Liver (tissue), 9 donors: Measurements from ENCODE around the gene LRRC45. TPM values are rescaled to one million over a fixed set of nuclear protein-coding genes. Genes with fewer than 3 reads are reported as not detected.

ENCODE experiments used
- DNase-seq: peaks from one replicate; pipeline ENCODE4 v3.0.0-alpha.2; 2017; ENCODE audit warnings: low spot score
- H3K27ac ChIP-seq, 2 donors: one replicate each; pipeline ENCODE4 v1.7.0; 2013; ENCODE audit warnings: inconsistent platforms in 2 of 2, low read length in 2 of 2, control low read depth in 1 of 2, low read depth in 1 of 2, mild to moderate bottlenecking in 1 of 2
- H3K27me3 ChIP-seq, 4 donors: one replicate each; pipeline versions ENCODE4 v1.6.1 to v1.7.0; 2013; ENCODE audit warnings: low read length in 3 of 4, inconsistent platforms in 1 of 4, mild to moderate bottlenecking in 1 of 4, moderate library complexity in 1 of 4; ENCODE audit not compliant: control insufficient read depth in 4 of 4, insufficient read depth in 4 of 4
- H3K36me3 ChIP-seq, 4 donors: one replicate each; pipeline versions ENCODE4 v1.6.1 to v1.7.0; 2013; ENCODE audit warnings: low read length in 3 of 4, mild to moderate bottlenecking in 3 of 4, low read depth in 1 of 4, moderate library complexity in 1 of 4; ENCODE audit not compliant: control insufficient read depth in 4 of 4, insufficient read depth in 3 of 4
- H3K4me1 ChIP-seq, 4 donors: one replicate each; pipeline versions ENCODE4 v1.6.1 to v1.7.0; 2013; ENCODE audit warnings: low read length in 3 of 4, mild to moderate bottlenecking in 3 of 4, moderate library complexity in 1 of 4; ENCODE audit not compliant: control insufficient read depth in 4 of 4, insufficient read depth in 4 of 4
- H3K4me3 ChIP-seq, 3 donors: one replicate each; pipeline versions ENCODE4 v1.6.1 to v1.7.0; 2013; ENCODE audit warnings: low read length in 3 of 3, control low read depth in 1 of 3, low read depth in 1 of 3, mild to moderate bottlenecking in 1 of 3
- H3K9ac ChIP-seq, 2 donors: one replicate each; pipeline ENCODE4 v1.7.0; 2013; ENCODE audit warnings: low read length in 2 of 2, mild to moderate bottlenecking in 2 of 2, moderate library complexity in 2 of 2, control low read depth in 1 of 2, low read depth in 1 of 2
- H3K9me3 ChIP-seq, 4 donors: one replicate each; pipeline versions ENCODE4 v1.6.1 to v1.7.0; 2013; ENCODE audit warnings: low read length in 3 of 4; ENCODE audit not compliant: control insufficient read depth in 4 of 4
- ATF3 ChIP-seq: IDR thresholded peaks from 2 replicates; pipeline ENCODE4 v1.6.1; 2016; ENCODE audit warnings: antibody characterized with exemption
- CTCF ChIP-seq: fragments of 150-350 bp; IDR thresholded peaks from 2 replicates; pipeline ENCODE4 v1.5.1; 2017; ENCODE audit warnings: improper control_type of control experiment, low read depth, low read length; ENCODE audit not compliant: missing input control
- EGR1 ChIP-seq, 2 donors: IDR thresholded peaks; 2 replicates each; pipeline ENCODE4 v1.6.1; 2016 to 2018; ENCODE audit warnings: antibody characterized with exemption in 2 of 2, low read depth in 2 of 2
- FOXA1 ChIP-seq: IDR thresholded peaks from 2 replicates; pipeline ENCODE4 v1.6.1; 2016; ENCODE audit warnings: antibody characterized with exemption
- FOXA2 ChIP-seq: IDR thresholded peaks from 2 replicates; pipeline ENCODE4 v1.6.1; 2016; ENCODE audit warnings: antibody characterized with exemption
- GABPA ChIP-seq, 2 donors: IDR thresholded peaks in 1 of 2; conservative IDR thresholded peaks in 1 of 2; 2 replicates each; pipeline ENCODE4 v1.6.1; 2016; ENCODE audit warnings: antibody characterized with exemption in 2 of 2, mild to moderate bottlenecking in 1 of 2, moderate library complexity in 1 of 2
- HNF4A ChIP-seq, 2 donors: conservative IDR thresholded peaks; 2 replicates each; pipeline ENCODE4 v1.6.1; 2016; ENCODE audit warnings: antibody characterized with exemption in 2 of 2, mild to moderate bottlenecking in 2 of 2
- HNF4G ChIP-seq: IDR thresholded peaks from 2 replicates; pipeline ENCODE4 v1.6.1; 2016; ENCODE audit warnings: antibody characterized with exemption
- JUND ChIP-seq, 2 donors: IDR thresholded peaks; 2 replicates each; pipeline ENCODE4 v1.6.1; 2016; ENCODE audit warnings: antibody characterized with exemption in 2 of 2
- MAX ChIP-seq: IDR thresholded peaks from 2 replicates; pipeline ENCODE4 v1.6.1; 2016; ENCODE audit warnings: antibody characterized with exemption
- NR2F2 ChIP-seq: IDR thresholded peaks from 2 replicates; pipeline ENCODE4 v1.6.1; 2016; ENCODE audit warnings: antibody characterized with exemption
- RAD21 ChIP-seq, 2 donors: IDR thresholded peaks; 2 replicates each; pipeline ENCODE4 v1.6.1; 2016; ENCODE audit warnings: antibody characterized with exemption in 2 of 2, mild to moderate bottlenecking in 2 of 2
- REST ChIP-seq: IDR thresholded peaks from 2 replicates; pipeline ENCODE4 v1.6.1; 2016; ENCODE audit warnings: antibody characterized with exemption, mild to moderate bottlenecking
- RXRA ChIP-seq, 2 donors: IDR thresholded peaks; 2 replicates each; pipeline ENCODE4 v1.6.1; 2017 to 2018; ENCODE audit warnings: antibody characterized with exemption in 2 of 2, mild to moderate bottlenecking in 1 of 2
- SP1 ChIP-seq: IDR thresholded peaks from 2 replicates; pipeline ENCODE4 v1.6.1; 2018; ENCODE audit warnings: antibody characterized with exemption, mild to moderate bottlenecking
- TAF1 ChIP-seq: conservative IDR thresholded peaks from 2 replicates; pipeline ENCODE4 v1.6.1; 2016; ENCODE audit warnings: antibody characterized with exemption, mild to moderate bottlenecking
- YY1 ChIP-seq: IDR thresholded peaks from 2 replicates; pipeline ENCODE4 v1.6.1; 2016; ENCODE audit warnings: antibody characterized with exemption, mild to moderate bottlenecking
- ZBTB33 ChIP-seq: IDR thresholded peaks from 2 replicates; pipeline ENCODE4 v1.6.1; 2016; ENCODE audit warnings: antibody characterized with exemption
- WGBS: extraction: QIAGEN DNeasy Blood & Tissue Kit; methylation state at CpG from one replicate; pipeline ENCODE4 v1.1.7; 2013; 5-methylcytosine and 5-hydroxymethylcytosine counted together
- polyA plus RNA-seq, 2 donors: library from polyadenylated mRNA; stranded (reverse) in 1 of 2; unstranded in 1 of 2; fragments of 200-250 nt in 1 of 2; fragments of >200 nt in 1 of 2; fragmentation: Nextera tagmentation in 1 of 2; extraction: Ambion mirVana in 1 of 2; gene quantifications; one replicate each; pipeline versions ENCODE4 v1.2.1 to v1.2.3, GENCODE V29; 2013 to 2015
- total RNA-seq, 2 donors: library from RNA; depleted of rRNA; stranded (reverse); fragments of >200 nt; gene quantifications; one replicate each; pipeline ENCODE4 v1.2.3, GENCODE V29; 2014
- donor health status: healthy.
- donor health status: healthy.
- donor health status: healthy.
- donor health status: healthy.
- donor health status: healthy.

LRRC45 gene
- total and polyA plus RNA-seq, 4 donors: 4.0 to 14.1 (median 7.0) TPM

- Histone ChIP-seq H3K27ac (no peak overlapping the region), H3K4me1 (peaks cover 17 to 64% (median 40%) of the 10 kb centered on the region in 4 donors), H3K9ac (no peak overlapping the region), H3K4me3 (no peak overlapping the region), H3K27me3 (no peaks in the 10 kb centered on the region), H3K36me3 (peaks cover 0 to 5% (median 1%) of the 10 kb centered on the region in 4 donors), H3K9me3 (no peaks in the 10 kb centered on the region)
- no peak for DNase-seq
- TF ChIP-seq RXRA (IDR thresholded peaks at IDR 0.05) (no peak), EGR1 (IDR thresholded peaks at IDR 0.05; ENCODE audit: low read depth in 2 of 2) (no peak), ZBTB33 (no peak), SP1 (no peak), HNF4G (no peak), FOXA2 (no peak)
- WGBS: 69% methylated on average over 38 of the region's 38 CpGs
Observed at GRCh38 chr17:82033359-82034085, 10.4 kb downstream of the LRRC45 start.

GRCh38 chr17:82034371-82035011, 11.4 kb downstream of the LRRC45 start:
- Histone ChIP-seq H3K9ac (peak overlapping the region in 1 of 2 donors; percentile 8), H3K4me3 (no peak overlapping the region), H3K36me3 (peaks cover 0 to 5% (median 1%) of the 10 kb centered on the region in 4 donors), H3K4me1 (peaks cover 20 to 66% (median 44%) of the 10 kb centered on the region in 4 donors), H3K27ac (peak overlapping the region in 1 of 2 donors; percentile 50), H3K27me3 (no peaks in the 10 kb centered on the region), H3K9me3 (no peaks in the 10 kb centered on the region)
- DNase-seq: no peak
- WGBS: 40% methylated on average over 23 of the region's 23 CpGs
- TF ChIP-seq RXRA (IDR thresholded peaks at IDR 0.05) (peak; percentile 12 to 37), NR2F2 (no peak), SP1 (peak; percentile 52), REST (no peak), JUND (IDR thresholded peaks at IDR 0.05) (no peak), RAD21 (IDR thresholded peaks at IDR 0.05) (peak in 1 of 2 donors; percentile 18), HNF4G (no peak), HNF4A (conservative IDR thresholded peaks at IDR 0.05) (peak in 1 of 2 donors; percentile 4), MAX (no peak), FOXA2 (no peak), ATF3 (no peak), GABPA (IDR thresholded peaks at IDR 0.05 in 1 of 2, conservative IDR thresholded peaks at IDR 0.05 in 1 of 2) (no peak), EGR1 (IDR thresholded peaks at IDR 0.05; ENCODE audit: low read depth in 2 of 2) (no peak), ZBTB33 (no peak), YY1 (no peak), FOXA1 (no peak), TAF1 (no peak), CTCF (no peak)
